Stimulated activated CD8-positive, alpha-beta memory T cell treated with anti-CD3 and anti-CD28 coated beads, Interleukin-7, amount 100 ng/mL, for 48 hours (primary cell): ENCODE data around the gene RNU1-3.
"Not testable (repeated sequence)": the region's sequence is repeated elsewhere in the genome, so short reads cannot be mapped to it uniquely, and the experiment has no call there.

ENCODE experiments used
- DNase-seq, 2 donors: peaks; one replicate each; pipeline ENCODE4 v3.0.0-alpha.2; 2020; ENCODE audit warnings: low read depth in 1 of 2; ENCODE audit errors: extremely low read depth in 1 of 2

The RNU1-3 gene

DNA sequence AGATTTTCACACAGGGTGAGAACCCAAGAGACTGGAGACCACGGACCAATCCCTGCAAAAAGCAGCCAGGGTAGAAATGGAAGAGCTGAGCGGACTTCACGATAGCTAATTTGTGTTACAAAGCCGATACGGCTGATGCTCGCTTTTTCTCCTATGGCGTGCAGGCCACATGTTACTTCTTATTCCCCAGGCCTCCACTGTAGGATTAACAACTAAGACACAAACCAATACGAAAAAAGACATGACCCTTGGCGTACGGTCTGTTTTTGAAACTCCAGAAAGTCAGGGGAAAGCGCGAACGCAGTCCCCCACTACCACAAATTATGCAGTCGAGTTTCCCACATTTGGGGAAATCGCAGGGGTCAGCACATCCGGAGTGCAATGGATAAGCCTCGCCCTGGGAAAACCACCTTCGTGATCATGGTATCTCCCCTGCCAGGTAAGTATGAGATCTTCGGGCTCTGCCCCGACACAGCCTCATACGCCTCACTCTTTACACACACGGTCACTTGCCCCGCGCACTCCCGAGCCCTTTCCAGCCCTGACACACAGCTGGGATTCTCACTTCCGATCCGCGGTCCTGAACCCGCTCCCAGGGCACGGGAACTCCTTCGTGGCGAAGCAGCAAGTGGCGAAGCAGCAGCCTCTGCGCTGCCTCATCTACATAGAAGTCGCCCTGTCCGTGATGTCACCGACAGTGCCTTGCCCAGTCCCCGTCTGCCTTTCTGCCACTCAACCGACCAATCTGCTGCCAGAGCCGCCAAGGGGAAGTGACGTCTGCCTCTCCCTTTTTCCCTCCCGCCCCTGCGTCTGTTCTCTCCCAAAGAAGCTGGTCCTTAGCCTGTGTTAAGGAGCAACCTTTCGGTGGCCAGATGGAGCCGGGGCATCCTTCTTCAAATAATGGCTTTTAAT, at the start of gene RNU1-3:
TSS of gene RNU1-3 (minus strand) at position 447 of the 912 bp plus-strand sequence.
- DNase-seq = not testable (repeated sequence)

DNA sequence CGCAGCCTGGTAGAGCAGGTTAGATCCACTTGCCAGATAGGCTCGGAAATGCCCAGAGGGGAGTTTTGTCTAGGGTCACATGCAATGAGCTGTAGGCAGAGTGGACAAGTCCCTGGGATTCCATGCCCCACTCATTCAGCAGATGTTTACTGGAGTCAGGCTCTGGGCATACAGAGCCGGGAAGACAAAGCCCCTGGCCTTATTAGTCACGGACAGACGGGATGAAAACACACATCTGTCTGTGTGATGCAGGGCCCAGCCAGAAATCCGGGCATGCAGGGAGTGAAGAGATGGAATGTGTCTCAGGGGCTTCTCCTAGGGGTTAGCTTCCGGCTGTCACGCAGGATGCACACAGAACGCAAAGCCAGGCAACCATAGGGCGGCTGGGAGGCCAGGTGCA, 46.7 kb upstream of the RNU1-3 start:
- DNase-seq = not testable (repeated sequence)

DNA sequence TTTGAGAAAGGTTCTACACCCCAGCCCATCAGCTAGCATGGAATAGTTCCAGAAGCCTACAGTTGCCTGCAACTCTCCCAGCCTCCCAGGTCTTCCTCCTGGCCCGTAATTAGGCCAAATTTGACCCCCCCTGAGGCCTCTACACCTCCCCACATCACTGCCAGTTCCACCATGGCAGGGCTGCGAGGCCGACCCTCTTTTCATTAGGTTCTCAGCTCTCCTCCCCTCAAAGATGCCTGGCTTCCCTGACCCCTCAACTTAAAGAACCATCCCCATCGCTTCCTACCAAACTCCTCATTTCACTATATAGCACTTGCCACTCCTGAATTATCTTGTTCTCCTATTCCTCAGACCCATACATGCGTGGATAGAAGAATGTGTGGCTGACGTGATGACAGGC, 46.2 kb upstream of the RNU1-3 start:
- not testable (repeated sequence) for DNase-seq

DNA sequence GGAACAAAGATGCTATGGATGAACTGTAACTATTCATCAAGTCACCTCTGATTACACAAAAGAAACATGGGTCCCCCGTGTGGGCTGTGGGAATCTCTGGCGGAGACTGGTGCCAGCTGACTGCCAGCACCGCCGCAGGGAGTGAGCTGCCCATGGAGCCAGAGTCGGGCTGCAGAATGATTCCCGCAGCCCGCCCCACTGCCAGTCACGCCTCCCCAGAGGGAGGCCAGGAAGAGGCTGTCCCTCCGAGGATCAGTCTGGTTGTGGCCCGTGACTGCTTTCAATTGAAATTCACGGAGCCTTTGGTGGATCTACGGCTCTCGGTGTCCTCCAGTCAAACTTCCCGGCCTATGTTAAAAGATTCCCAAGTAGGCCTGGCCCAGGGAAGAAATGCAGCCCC, 45.8 kb upstream of the RNU1-3 start:
- not testable (repeated sequence) for DNase-seq

DNA sequence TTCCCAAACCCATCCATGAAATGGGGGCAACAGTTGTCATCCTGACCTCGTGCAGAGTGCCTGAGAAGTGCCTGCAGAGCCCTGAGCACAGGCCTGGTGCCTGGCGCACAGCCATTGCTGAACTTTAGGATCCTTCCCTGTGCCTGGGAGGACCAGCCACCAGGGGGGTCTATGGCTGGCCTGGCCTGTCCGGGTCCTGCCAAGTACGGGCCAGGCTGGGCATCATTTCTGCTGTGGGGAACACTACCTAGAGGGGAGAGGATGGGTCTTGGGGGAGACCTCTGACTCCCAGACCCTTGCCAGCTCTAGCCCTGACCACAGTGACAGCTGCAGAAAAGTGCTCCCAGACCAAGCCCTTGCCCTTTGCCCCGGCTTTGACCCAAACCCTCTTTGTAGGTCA, 45.4 kb upstream of the RNU1-3 start:
- not testable (repeated sequence) for DNase-seq

DNA sequence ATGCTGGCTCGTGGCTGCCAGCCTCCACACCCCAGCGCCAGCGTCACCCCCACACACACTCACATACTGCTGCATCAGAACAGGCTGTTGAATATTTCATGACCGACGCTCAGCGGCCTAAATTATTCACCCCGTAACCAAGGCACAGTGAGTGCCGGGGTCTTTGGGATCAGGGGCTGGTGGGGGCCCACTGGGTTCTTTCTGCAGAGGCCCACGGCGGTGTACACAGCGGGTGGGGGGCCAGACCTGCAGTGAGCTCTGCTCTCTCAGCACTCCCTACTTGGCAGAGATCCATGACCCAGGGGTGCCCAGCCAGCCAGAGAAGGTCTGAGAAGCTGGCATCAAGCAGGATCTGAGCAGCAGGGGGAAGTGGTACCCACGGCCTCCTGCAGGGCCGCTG, 43.9 kb upstream of the RNU1-3 start:
- not testable (repeated sequence) for DNase-seq

DNA sequence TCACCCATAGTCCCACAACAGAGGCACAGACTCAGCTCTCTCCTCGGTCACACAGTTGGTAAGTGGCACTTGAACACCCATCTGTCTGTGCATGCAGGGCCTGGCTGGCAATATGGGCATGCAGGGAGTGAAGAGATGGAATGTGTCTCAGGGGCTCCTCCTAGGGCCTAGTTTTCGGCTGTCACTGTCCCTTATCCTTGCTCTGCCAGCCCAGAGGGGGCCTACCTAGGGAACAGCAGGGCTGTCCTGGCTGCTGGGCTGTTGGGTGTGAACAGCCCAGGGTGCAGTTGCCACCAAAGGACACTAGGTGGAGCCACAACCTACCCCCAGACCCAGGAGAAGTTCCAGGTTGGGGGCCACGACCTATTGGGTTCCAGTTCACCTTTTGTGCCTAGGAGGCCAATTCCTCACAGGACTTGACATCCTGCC, 42.9 kb upstream of the RNU1-3 start:
- DNase-seq = not testable (repeated sequence)

DNA sequence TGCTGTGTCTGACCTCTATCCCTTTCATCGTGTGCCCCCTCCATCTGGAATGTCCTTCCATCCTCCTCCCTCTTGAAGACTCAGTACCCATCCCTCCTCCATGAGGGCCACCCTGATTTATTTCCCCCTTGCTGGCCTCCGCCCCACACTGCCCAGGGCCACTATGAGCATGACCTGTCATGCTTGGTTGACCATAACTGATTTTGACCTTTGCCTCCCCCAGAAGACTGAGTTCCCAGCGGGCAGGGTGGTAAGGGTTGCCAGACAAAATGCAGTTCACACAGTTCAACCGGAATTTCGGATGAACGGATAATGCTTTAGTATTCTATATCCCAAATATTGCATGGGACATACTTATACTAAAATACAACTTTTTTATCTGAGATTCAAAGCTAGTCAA, 42.0 kb upstream of the RNU1-3 start:
- DNase-seq = not testable (repeated sequence)

DNA sequence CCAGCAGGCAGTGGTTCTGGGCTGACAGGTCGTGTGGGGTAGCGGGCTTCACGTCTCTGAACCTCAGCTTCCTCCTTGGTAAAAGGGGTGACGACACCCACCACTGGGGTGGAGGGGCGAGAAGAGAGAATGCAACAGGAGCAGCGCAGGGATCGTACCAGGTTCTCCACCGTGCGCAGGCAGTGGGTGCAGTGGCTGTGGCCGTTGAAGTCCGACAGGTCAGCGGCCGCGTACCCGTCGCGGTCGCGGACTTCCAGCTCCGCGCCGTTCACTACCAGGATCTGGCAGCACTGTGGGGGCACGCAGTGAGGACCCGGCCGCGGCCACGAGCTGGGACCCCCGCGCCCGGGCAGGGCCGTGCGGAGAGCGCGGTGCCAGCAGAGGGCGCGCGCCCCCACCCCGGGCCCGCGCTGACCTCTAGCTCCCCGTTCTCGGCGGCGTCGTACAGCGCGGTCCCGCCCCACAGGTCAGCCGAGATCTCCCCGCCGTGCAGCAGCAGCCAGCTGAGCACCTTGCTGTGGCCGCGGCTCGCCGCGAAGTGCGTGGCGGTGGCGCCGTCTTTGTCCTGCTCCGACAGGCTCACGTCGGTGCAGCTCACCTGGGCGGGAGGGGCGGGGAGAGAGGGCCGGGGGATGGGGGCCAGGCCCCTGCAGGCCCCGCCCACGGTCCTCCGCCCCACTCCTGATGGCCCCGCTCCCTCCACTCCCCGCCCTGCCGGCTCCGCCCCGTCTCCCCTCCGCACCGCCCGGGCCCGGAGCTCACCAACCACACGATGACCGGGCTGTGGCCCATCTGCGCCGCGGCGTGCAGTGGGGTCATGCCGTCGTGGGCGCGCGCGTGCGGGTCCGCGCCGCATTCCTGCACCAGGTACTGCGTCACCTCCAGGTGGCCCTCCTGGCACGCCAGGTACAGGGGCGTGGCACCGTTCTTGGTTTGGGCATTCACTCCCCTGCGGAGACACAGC, 40.7 kb upstream of the RNU1-3 start:
- DNase-seq = not testable (repeated sequence)

DNA sequence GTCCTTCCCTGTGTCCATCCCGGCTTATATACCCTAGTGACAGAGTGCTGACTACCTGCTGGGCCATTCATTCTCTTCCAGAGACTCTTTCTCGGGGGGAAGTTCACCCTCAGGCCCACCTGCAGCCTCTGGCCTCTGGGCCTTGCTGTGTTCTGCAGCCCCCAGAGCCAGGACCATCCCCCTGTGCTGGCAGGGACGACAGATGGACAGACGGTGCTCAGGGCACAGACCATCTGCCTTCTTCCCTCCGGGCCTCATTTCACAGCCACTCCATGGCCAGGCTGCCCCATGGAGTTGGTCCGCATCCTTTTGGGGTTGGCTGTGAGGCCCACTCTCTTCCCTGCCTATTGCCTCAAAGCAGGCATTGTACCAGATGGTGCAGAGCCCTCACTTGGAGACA, 39.6 kb upstream of the RNU1-3 start:
- not testable (repeated sequence) for DNase-seq

DNA sequence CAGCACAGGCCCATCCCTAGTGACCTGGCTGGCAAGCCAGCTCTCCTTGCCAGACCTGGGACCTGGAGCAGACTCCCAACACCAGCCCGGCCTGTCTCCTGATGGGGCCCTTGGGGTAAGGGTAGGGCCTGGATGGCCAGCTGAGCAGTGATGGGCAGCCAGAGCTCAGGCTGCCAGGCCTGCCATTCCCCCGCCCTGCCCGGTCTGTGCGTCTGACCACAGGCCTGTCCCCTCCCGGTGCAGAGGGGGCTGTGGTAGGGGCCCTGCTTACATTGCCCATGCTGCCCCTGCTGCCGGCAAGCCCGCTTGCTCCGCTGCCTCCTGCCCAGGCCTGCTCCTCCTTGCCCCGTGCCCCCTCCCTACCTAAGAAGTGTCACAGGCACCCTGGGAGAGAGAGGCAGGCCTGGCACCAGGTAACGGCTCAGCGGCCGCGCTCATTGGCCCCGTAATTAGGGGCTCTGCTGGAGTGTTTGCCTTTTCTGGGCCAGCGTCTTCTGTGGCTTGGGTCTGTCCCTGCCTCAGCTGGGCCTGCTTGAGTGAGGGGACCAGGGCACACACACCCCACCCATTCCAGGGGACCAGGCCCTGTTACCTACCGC, 37.9 kb upstream of the RNU1-3 start:
- not testable (repeated sequence) for DNase-seq

DNA sequence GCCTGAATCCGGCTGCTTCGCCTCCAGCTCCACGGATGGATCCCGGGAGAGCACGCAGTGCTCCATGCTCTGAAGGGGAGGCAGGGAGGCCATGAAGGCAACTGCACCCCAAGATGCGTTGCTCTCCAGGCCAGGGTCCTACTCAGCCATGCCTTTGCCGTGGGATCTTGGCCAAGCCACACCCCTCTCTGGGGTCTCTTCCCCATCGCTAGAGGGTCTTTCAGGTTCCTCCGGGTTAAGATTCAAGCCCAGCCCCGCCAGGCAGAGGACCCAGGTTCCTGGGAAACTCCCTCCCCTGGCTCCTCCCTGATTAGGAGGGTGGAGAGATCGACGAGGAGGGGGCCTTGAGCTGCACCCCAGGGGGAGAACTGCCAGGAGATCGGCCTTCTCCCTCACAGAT, 37.3 kb upstream of the RNU1-3 start:
- DNase-seq = not testable (repeated sequence)

DNA sequence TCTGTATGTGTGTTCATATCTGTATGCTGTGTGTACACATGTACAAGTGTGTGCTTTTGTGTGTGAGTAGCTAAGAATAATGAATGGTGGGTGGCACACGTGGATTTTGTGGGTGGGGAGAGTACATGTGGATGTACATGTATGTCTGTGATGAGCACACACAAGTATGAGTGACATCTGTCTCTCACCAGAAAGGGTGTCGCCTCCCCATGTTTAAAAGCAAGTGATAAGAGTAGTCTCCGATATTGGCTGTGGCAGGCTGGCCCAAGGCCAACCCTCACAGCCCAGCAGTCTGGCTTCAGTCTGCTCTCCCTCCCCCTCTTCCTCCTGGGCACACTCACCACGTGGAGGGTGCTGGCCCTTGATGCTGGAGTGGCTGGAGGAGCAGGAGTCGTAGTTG, 36.9 kb upstream of the RNU1-3 start:
- not testable (repeated sequence) for DNase-seq

DNA sequence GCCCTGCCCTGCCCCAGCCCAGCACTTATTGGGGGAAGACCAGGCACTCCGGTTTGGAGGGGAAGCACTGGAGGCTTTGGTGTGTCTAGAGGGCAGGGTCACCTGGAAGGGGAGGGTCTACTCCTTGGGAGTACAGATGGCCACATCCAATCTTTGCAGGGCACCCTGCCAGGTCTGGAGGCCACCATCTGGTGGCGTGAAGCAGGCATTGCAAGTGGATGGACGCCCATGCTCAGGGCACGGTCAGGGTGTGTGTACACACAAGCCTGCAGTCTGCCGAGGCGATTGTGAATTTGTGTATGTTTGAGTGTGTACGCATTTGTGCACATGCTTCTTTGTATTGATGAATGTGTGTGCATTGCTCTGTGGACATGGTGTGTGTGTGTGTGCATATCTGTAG, 36.4 kb upstream of the RNU1-3 start:
- not testable (repeated sequence) for DNase-seq

DNA sequence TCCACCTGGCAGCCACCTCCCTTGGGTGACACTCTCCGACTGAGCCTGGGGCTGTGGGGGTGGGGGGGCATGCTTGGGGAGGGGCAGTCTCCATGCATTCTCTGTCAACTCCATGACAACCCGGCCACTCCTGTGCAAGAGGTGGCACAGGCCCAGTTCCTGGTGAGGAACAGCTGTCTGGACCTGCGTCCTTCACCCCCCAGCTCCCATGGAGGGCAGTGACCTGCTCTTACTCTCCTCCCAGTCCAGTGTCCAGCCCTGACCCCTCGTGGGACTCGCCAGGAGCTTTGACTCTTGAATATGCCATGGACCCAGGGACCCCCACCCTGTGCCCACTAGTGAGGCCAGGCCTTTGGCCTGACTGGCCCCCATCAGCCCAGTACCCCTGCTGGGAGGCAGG, 35.5 kb upstream of the RNU1-3 start:
- not testable (repeated sequence) for DNase-seq

DNA sequence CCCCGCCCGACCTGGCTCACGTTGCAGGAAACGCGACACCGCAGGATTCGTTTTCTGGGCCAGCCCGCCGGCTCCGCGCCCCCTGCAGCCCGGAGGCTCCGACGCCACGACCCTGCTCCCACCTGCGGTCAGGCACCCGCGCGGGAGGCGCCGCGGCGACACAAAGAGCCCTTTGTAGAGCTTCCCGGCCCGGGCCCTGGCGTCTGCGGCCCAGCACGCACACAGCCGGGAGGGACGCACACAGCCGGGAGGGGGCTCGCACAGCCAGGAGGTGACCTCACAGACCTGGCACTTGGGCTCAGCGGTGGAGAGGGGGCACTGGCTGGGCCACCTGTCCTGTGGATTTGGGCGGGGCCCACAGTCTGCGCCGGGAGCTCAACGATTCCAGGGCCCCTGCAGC, 34.4 kb upstream of the RNU1-3 start:
- not testable (repeated sequence) for DNase-seq

DNA sequence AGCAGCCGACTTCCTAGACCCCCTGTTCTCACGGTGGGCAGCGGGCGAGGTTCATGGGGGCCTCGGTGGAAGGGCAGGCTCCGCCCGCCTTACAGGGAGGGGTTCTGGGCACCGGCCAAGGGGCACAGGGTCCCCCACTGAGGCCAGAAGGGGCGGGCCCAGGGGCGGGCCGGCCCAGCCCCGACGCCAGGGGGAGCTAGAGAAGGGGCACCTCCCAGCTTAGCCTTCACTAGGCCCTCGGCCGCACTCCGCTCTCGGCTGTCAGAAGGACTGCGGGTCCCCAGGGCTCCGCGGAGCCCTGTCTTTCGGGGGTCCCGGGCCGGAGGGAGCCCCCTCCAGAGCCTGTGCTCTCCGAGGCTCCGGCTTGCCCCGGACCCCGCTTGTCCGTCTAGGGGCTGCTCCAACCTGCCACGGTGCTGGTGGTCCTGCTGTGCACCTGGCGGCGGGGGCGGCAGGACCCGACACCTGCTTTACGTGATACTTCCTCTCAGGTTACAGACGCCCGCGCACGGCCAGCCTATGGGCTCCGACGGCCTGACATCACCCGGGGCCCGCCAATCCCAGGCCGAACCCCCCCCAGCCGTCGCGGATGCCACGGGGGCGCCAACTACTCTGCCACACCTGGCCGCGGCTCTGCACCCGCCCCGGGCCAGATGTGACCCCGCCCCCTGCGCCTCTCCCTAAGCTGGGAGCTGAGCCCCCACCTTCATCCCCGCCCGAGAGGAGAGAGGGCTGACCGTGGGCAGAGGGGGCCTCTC, 33.6 kb upstream of the RNU1-3 start:
- not testable (repeated sequence) for DNase-seq

DNA sequence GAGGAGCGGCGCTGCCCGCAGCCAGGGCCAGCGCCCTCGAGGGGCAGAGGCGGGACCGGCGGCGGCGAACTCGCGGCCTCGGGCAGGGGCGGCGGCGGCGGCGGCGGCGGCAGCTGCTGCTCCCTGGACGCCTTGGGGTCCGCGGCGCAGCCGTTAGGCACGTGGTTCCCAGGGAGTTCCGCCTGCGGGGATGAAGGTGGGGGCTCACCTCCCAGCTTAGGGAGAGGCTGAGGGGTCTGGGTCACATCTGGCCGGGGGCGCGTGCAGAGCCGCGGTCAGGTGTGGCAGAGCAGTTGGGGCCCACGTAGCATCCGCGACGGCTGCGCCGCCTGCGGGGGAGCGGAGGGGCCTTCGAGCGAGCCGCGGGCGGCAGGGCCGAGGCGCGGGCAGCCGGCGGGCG, 32.7 kb upstream of the RNU1-3 start:
- not testable (repeated sequence) for DNase-seq

DNA sequence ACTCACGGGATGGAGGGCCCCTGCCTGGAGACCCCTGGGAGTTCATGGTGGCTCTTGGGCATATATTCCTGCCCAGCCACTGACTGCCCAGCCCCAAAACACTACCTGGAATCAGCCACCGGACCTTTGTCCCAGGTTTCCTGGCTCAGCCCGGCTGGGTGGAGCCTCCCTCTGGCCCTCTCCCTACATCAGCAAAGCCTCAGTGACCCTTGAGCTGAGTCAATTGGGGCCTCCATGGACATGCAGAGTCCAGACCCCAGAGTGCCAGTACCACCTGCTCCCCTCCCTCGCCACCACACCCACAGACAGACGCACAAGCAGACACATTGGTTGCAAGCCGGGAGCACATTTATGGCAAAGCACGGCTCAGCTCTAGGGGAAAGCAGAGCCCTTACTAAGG, 30.4 kb upstream of the RNU1-3 start:
- not testable (repeated sequence) for DNase-seq

DNA sequence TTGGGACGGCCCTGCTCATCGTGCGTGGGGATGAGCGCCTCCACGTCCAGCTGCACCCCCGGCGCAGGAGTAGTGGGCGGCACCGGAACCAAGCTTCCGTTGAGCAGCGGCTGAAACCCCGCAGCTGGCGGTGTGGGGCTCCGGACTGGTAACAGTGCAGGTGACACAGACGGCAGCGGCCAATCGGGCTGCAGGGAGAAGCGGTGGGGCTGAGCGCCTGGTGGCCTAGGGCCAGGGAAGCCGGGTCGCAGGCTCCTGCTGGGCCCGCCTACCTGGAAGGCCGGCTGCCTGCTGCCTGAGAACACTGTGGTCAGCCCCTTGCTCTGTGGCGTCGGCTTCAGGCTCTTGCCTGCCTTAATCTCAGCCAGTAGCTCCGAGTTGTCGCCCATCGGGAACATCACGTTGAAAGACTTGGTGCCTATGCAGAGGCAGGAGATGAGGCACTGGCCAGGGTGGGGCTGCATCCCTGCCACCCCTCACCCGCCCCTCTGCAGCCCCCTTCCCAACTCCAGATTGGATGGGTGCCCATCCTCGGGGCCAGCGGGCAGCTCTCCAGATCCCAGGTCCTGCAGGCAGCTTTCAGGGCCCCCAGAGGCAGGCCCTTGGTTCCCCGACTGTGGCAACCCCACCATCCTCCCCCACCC, 29.9 kb upstream of the RNU1-3 start:
- DNase-seq = not testable (repeated sequence)
